Parathyroid adenoma (tissue), 2 donors: ENCODE measurements around the gene PKNOX1.
"Not testable (repeated sequence)": the region's sequence is repeated elsewhere in the genome, so short reads cannot be mapped to it uniquely, and the experiment has no call there.

Source experiments
- H2AFZ ChIP-seq: fragments of 300-600 bp; sonication (generic); one replicate; pipeline ENCODE4 v1.7.0; 2017; ENCODE audit warnings: antibody characterized with exemption, mild to moderate bottlenecking
- H3K27ac ChIP-seq: fragments of 300-600 bp; sonication (generic); one replicate; pipeline ENCODE4 v1.7.0; 2017
- H3K27me3 ChIP-seq: fragments of 300-600 bp; sonication (generic); one replicate; pipeline ENCODE4 v1.7.0; 2017; ENCODE audit warnings: low read length; ENCODE audit not compliant: control insufficient read depth, insufficient read depth
- H3K36me3 ChIP-seq: fragments of 300-600 bp; sonication (generic); one replicate; pipeline ENCODE4 v1.7.0; 2017; ENCODE audit warnings: low read length; ENCODE audit not compliant: control insufficient read depth, insufficient read depth
- H3K4me1 ChIP-seq: fragments of 300-600 bp; sonication (generic); one replicate; pipeline ENCODE4 v1.7.0; 2017; ENCODE audit warnings: control low read depth
- H3K4me2 ChIP-seq: fragments of 300-600 bp; sonication (generic); one replicate; pipeline ENCODE4 v1.7.0; 2017; ENCODE audit warnings: low read length
- H3K4me3 ChIP-seq: fragments of 300-600 bp; sonication (generic); one replicate; pipeline ENCODE4 v1.7.0; 2017; ENCODE audit warnings: low read depth, low read length
- H3K79me2 ChIP-seq: fragments of 300-600 bp; sonication (generic); one replicate; pipeline ENCODE4 v1.7.0; 2017; ENCODE audit warnings: control low read depth
- H3K9ac ChIP-seq: fragments of 300-600 bp; sonication (generic); one replicate; pipeline ENCODE4 v1.7.0; 2017; ENCODE audit warnings: mild to moderate bottlenecking
- H3K9me3 ChIP-seq: fragments of 300-600 bp; sonication (generic); one replicate; pipeline ENCODE4 v1.7.0; 2017; ENCODE audit warnings: low read length; ENCODE audit not compliant: control insufficient read depth
- CTCF ChIP-seq: fragments of 300-600 bp; sonication (generic); IDR thresholded peaks from one replicate; pipeline ENCODE4 v1.7.0; 2017; ENCODE audit warnings: antibody characterized with exemption, mild to moderate bottlenecking
- donor health status: primary hyperparathyroidism.

The PKNOX1 gene

GRCh38 chr21:42986125-42986783 lies 11.9 kb downstream of the PKNOX1 start:
- Histone ChIP-seq H3K79me2 (peaks cover 13% of the 10 kb centered on the region), H3K9me3 (no peaks in the 10 kb centered on the region), H2AFZ (no peak overlapping the region), H3K4me2 (no peak overlapping the region), H3K4me3 (no peak overlapping the region), H3K36me3 (no peaks in the 10 kb centered on the region), H3K9ac (no peak overlapping the region), H3K4me1 (no peaks in the 10 kb centered on the region), H3K27me3 (no peaks in the 10 kb centered on the region), H3K27ac (no peak overlapping the region)
- TF ChIP-seq CTCF: no peak

- no peaks in the 10 kb centered on the region for H3K9me3 ChIP-seq
- TF ChIP-seq CTCF: no peak
- H3K4me1 ChIP-seq: no peaks in the 10 kb centered on the region
- no peaks in the 10 kb centered on the region for H3K36me3 ChIP-seq
- no peaks in the 10 kb centered on the region for H3K27me3 ChIP-seq
- no peak overlapping the region for H3K4me2 ChIP-seq
- no peak overlapping the region for H2AFZ ChIP-seq
- no peak overlapping the region for H3K9ac ChIP-seq
- peaks cover 11% of the 10 kb centered on the region for H3K79me2 ChIP-seq
- H3K27ac ChIP-seq: no peak overlapping the region
- no peak overlapping the region for H3K4me3 ChIP-seq
These were observed 14.0 kb downstream of the PKNOX1 start for GRCh38 chr21:42988236-42988965.

- not testable (repeated sequence) for H3K9ac ChIP-seq, H3K79me2 ChIP-seq, H3K4me1 ChIP-seq, H2AFZ ChIP-seq, H3K36me3 ChIP-seq, H3K27ac ChIP-seq, H3K4me2 ChIP-seq, H3K9me3 ChIP-seq, H3K27me3 ChIP-seq, H3K4me3 ChIP-seq
These were observed 15.0 kb downstream of the PKNOX1 start for GRCh38 chr21:42989370-42989769.

GRCh38 chr21:42989816-42990650 lies 15.7 kb downstream of the PKNOX1 start:
- H3K4me1 ChIP-seq: no peaks in the 10 kb centered on the region
- no peak overlapping the region for H3K4me2 ChIP-seq
- H3K27ac ChIP-seq: no peak overlapping the region
- H3K79me2 ChIP-seq: peaks cover 6% of the 10 kb centered on the region
- no peaks in the 10 kb centered on the region for H3K27me3 ChIP-seq
- no peak for TF ChIP-seq CTCF
- no peak overlapping the region for H3K4me3 ChIP-seq
- no peak overlapping the region for H3K9ac ChIP-seq
- H3K9me3 ChIP-seq: no peaks in the 10 kb centered on the region
- no peaks in the 10 kb centered on the region for H3K36me3 ChIP-seq
- H2AFZ ChIP-seq: no peak overlapping the region

- H3K79me2 ChIP-seq: peaks cover 2% of the 10 kb centered on the region
- no peak for TF ChIP-seq CTCF
- no peak overlapping the region for H2AFZ ChIP-seq
- no peak overlapping the region for H3K27ac ChIP-seq
- no peaks in the 10 kb centered on the region for H3K9me3 ChIP-seq
- no peaks in the 10 kb centered on the region for H3K27me3 ChIP-seq
- H3K4me1 ChIP-seq: no peaks in the 10 kb centered on the region
- no peaks in the 10 kb centered on the region for H3K36me3 ChIP-seq
- no peak overlapping the region for H3K4me2 ChIP-seq
- no peak overlapping the region for H3K4me3 ChIP-seq
- H3K9ac ChIP-seq: no peak overlapping the region
These were observed 17.8 kb downstream of the PKNOX1 start for GRCh38 chr21:42991992-42992740.
